MM.1S (cell line): Measurements from ENCODE around the gene CREB3L1.
A peak's percentile ranks its signal among the peaks of the same experiment; 100 is the strongest.

Experiments used
- DNase-seq: peaks from one replicate; pipeline ENCODE4 v3.0.0-alpha.2; 2015
- H2AFZ ChIP-seq: fragments of 300-600 bp; sonication (generic); 2 replicates; pipeline ENCODE4 v1.6.0; 2016; ENCODE audit warnings: antibody characterized with exemption, low read length
- H3F3A ChIP-seq: fragments of 300-600 bp; sonication (generic); 2 replicates; pipeline ENCODE4 v1.6.1; 2016; ENCODE audit warnings: mild to moderate bottlenecking, antibody characterized with exemption, low read length, moderate library complexity, mixed read lengths; ENCODE audit not compliant: insufficient read depth
- H3K27ac ChIP-seq: fragments of 300-600 bp; sonication (generic); 2 replicates; pipeline ENCODE4 v1.5.1; 2016; ENCODE audit warnings: mild to moderate bottlenecking, low read length
- H3K27me3 ChIP-seq: fragments of 300-600 bp; sonication (generic); replicated peaks from 2 replicates; pipeline ENCODE4 v1.6.0; 2016; ENCODE audit warnings: low read length; ENCODE audit not compliant: insufficient read depth
- H3K36me3 ChIP-seq: fragments of 300-600 bp; sonication (generic); replicated peaks from 2 replicates; pipeline ENCODE4 v1.6.1; 2016; ENCODE audit warnings: mild to moderate bottlenecking, low read length, mixed read lengths; ENCODE audit not compliant: insufficient read depth
- H3K4me1 ChIP-seq: fragments of 300-600 bp; sonication (generic); 2 replicates; pipeline ENCODE4 v1.6.1; 2016; ENCODE audit warnings: low read length, mixed read lengths
- H3K4me2 ChIP-seq: fragments of 300-600 bp; sonication (generic); 2 replicates; pipeline ENCODE4 v1.6.0; 2016; ENCODE audit warnings: low read depth, low read length
- H3K4me3 ChIP-seq: fragments of 300-600 bp; sonication (generic); 2 replicates; pipeline ENCODE4 v1.5.1; 2016; ENCODE audit warnings: low read length, mixed read lengths
- H3K79me2 ChIP-seq: fragments of 300-600 bp; sonication (generic); 2 replicates; pipeline ENCODE4 v1.6.1; 2016; ENCODE audit warnings: mixed run types, low read length, mixed read lengths
- H3K9ac ChIP-seq: fragments of 300-600 bp; sonication (generic); 2 replicates; pipeline ENCODE4 v1.6.1; 2016; ENCODE audit warnings: low read length, mixed read lengths
- H3K9me2 ChIP-seq: fragments of 300-600 bp; sonication (generic); replicated peaks from 2 replicates; pipeline ENCODE4 v1.6.1; 2016; ENCODE audit warnings: mild to moderate bottlenecking, low read length, mixed read lengths; ENCODE audit not compliant: insufficient read depth
- H3K9me3 ChIP-seq: fragments of 300-600 bp; sonication (generic); replicated peaks from 2 replicates; pipeline ENCODE4 v1.6.1; 2016; ENCODE audit warnings: mild to moderate bottlenecking, low read length, mixed read lengths; ENCODE audit not compliant: insufficient read depth
- H4K20me1 ChIP-seq: fragments of 300-600 bp; sonication (generic); 2 replicates; pipeline ENCODE4 v1.6.1; 2016; ENCODE audit warnings: mild to moderate bottlenecking, low read length, moderate library complexity, mixed read lengths; ENCODE audit not compliant: insufficient read depth
- CTCF ChIP-seq: fragments of 300-600 bp; sonication (generic); IDR thresholded peaks from 2 replicates; pipeline ENCODE4 v1.5.1; 2016; ENCODE audit warnings: antibody characterized with exemption, low read length, mixed read lengths
- EZH2 ChIP-seq: fragments of 300-600 bp; sonication (generic); optimal IDR thresholded peaks from 2 replicates; pipeline ENCODE3; 2017; ENCODE audit warnings: low read depth, mild to moderate bottlenecking, antibody characterized with exemption, low read length, mixed read lengths
- EZH2phosphoT487 ChIP-seq: fragments of 300-600 bp; sonication (generic); IDR thresholded peaks from 2 replicates; pipeline ENCODE4 v1.6.1; 2018; ENCODE audit warnings: antibody characterized with exemption, low read length

The CREB3L1 gene

GRCh38 chr11:46235777-46236688 lies 41.4 kb upstream of the CREB3L1 start:
- Histone ChIP-seq H3K9me2 (no peaks in the 10 kb centered on the region), H2AFZ (no peak overlapping the region), H3K9me3 (no peaks in the 10 kb centered on the region), H4K20me1 (no peaks in the 10 kb centered on the region), H3K79me2 (no peaks in the 10 kb centered on the region), H3K36me3 (no peaks in the 10 kb centered on the region), H3F3A (no peaks in the 10 kb centered on the region), H3K4me1 (peaks cover 6% of the 10 kb centered on the region), H3K9ac (no peak overlapping the region), H3K4me2 (no peak overlapping the region), H3K4me3 (no peak overlapping the region), H3K27me3 (peaks cover 18% of the 10 kb centered on the region), H3K27ac (no peak overlapping the region)
- no peak for DNase-seq
- TF ChIP-seq CTCF (no peak), EZH2phosphoT487 (no peak), EZH2 (no peak)

GRCh38 chr11:46236918-46237247 lies 40.6 kb upstream of the CREB3L1 start:
- peaks cover 6% of the 10 kb centered on the region for H3K4me1 ChIP-seq
- no peaks in the 10 kb centered on the region for H4K20me1 ChIP-seq
- TF ChIP-seq CTCF (no peak), EZH2phosphoT487 (no peak), EZH2 (no peak)
- no peaks in the 10 kb centered on the region for H3K36me3 ChIP-seq
- H3K27me3 ChIP-seq = peaks cover 18% of the 10 kb centered on the region
- H3K9me2 ChIP-seq = no peaks in the 10 kb centered on the region
- no peak overlapping the region for H3K4me2 ChIP-seq
- no peak overlapping the region for H3K4me3 ChIP-seq
- H3K79me2 ChIP-seq = no peaks in the 10 kb centered on the region
- H3K9me3 ChIP-seq = no peaks in the 10 kb centered on the region
- H3F3A ChIP-seq = no peaks in the 10 kb centered on the region
- DNase-seq = no peak
- H2AFZ ChIP-seq = no peak overlapping the region
- no peak overlapping the region for H3K9ac ChIP-seq
- H3K27ac ChIP-seq = no peak overlapping the region

GRCh38 chr11:46237248-46238077 lies 40.0 kb upstream of the CREB3L1 start:
- peaks cover 6% of the 10 kb centered on the region for H3K4me1 ChIP-seq
- H4K20me1 ChIP-seq = no peaks in the 10 kb centered on the region
- DNase-seq = no peak
- no peaks in the 10 kb centered on the region for H3K36me3 ChIP-seq
- H3K79me2 ChIP-seq = no peaks in the 10 kb centered on the region
- no peak for TF ChIP-seq EZH2phosphoT487
- no peak for TF ChIP-seq CTCF
- no peak for TF ChIP-seq EZH2
- no peak overlapping the region for H3K9ac ChIP-seq
- H3K9me2 ChIP-seq = no peaks in the 10 kb centered on the region
- H3K4me2 ChIP-seq = peak overlapping the region; percentile 96; the same call in 1 of the 2 replicates
- H3F3A ChIP-seq = no peaks in the 10 kb centered on the region
- H3K9me3 ChIP-seq = no peaks in the 10 kb centered on the region
- H3K27me3 ChIP-seq = peaks cover 18% of the 10 kb centered on the region
- no peak overlapping the region for H3K27ac ChIP-seq
- peak overlapping the region; percentile 48 for H3K4me3 ChIP-seq
- peak overlapping the region; percentile 59; the same call in 1 of the 2 replicates for H2AFZ ChIP-seq
